PC-9 (cell line): ENCODE measurements around the gene FAM20B.

ENCODE experiments used
- EZH2 ChIP-seq: fragments of 200-600 bp; sonication (generic); IDR thresholded peaks from 2 replicates; pipeline ENCODE4 v1.8.0; 2017; ENCODE audit warnings: antibody characterized with exemption, low read depth
- TF ChIP-seq, protein P1 (sequence below): fragments of 200-600 bp; sonication (generic); conservative IDR thresholded peaks from 2 replicates; pipeline ENCODE4 v1.6.1; 2017; ENCODE audit warnings: mixed run types, antibody characterized with exemption, mild to moderate bottlenecking, moderate library complexity

DNA sequence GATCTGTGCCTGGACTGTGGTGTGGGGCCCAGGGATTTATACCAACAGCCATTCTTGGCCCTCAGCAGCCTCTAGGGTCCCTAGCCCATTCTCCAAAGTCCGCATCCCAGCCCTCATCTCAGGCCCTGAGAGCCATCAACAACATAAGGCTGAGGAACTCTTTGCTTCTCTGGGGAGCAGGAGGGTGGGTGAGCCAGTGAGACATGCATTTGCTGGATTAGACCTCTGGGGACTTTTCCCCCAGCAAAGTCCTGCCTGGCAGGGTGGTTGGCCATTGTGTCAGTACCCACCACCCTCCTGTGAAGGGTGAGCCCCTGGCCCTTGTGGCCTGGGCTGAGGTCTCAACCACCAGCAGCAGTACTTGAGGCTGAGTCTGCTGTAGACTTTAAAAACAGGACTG lies 24.2 kb upstream of the FAM20B start:
- TF ChIP-seq, protein P1, sequence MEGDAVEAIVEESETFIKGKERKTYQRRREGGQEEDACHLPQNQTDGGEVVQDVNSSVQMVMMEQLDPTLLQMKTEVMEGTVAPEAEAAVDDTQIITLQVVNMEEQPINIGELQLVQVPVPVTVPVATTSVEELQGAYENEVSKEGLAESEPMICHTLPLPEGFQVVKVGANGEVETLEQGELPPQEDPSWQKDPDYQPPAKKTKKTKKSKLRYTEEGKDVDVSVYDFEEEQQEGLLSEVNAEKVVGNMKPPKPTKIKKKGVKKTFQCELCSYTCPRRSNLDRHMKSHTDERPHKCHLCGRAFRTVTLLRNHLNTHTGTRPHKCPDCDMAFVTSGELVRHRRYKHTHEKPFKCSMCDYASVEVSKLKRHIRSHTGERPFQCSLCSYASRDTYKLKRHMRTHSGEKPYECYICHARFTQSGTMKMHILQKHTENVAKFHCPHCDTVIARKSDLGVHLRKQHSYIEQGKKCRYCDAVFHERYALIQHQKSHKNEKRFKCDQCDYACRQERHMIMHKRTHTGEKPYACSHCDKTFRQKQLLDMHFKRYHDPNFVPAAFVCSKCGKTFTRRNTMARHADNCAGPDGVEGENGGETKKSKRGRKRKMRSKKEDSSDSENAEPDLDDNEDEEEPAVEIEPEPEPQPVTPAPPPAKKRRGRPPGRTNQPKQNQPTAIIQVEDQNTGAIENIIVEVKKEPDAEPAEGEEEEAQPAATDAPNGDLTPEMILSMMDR = no peak
- TF ChIP-seq EZH2 = no peak
